ENCODE measurements around the gene NSUN5.
"Not testable (repeated sequence)": the region's sequence is repeated elsewhere in the genome, so short reads cannot be mapped to it uniquely, and the experiment has no call there.

NSUN5 gene

GRCh38 chr7:73266719-73267368 is 41.8 kb downstream of the NSUN5 start:
- not testable (repeated sequence) for DNase-seq

DNA sequence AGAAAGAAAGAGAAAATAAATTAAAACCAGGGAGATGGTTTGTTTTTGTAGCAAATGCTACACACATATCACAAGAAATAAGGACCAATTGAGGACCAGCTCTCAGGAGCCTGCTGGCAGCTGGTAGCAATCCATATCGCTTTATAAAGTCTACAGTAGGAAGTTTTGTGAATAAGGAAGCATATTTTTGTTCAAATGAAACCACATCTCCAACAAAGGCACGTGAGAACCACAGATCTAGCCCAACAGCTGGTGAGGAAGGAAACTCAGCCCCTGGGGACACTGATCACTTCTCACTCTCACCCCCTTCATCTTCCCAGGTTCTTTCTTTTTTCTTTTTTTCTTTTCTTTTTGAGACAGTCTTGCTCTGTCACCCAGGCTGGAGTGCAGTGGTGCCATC is 46.2 kb downstream of the NSUN5 start:
- DNase-seq = not testable (repeated sequence)

All from activated CD8-positive, alpha-beta memory T cell treated with anti-CD3 and anti-CD28 coated beads, Interleukin-2, amount 50 U/mL, for 48 hours (primary cell).